ENCODE results near the gene ITPKA. TPM values are rescaled to one million over a fixed set of nuclear protein-coding genes. Genes with fewer than 3 reads are reported as not detected.
A peak's percentile ranks its signal among the peaks of the same experiment; 100 is the strongest.

ITPKA gene
- total RNA-seq, 1 donor from 2014 or later, result 3.8 TPM

DNA sequence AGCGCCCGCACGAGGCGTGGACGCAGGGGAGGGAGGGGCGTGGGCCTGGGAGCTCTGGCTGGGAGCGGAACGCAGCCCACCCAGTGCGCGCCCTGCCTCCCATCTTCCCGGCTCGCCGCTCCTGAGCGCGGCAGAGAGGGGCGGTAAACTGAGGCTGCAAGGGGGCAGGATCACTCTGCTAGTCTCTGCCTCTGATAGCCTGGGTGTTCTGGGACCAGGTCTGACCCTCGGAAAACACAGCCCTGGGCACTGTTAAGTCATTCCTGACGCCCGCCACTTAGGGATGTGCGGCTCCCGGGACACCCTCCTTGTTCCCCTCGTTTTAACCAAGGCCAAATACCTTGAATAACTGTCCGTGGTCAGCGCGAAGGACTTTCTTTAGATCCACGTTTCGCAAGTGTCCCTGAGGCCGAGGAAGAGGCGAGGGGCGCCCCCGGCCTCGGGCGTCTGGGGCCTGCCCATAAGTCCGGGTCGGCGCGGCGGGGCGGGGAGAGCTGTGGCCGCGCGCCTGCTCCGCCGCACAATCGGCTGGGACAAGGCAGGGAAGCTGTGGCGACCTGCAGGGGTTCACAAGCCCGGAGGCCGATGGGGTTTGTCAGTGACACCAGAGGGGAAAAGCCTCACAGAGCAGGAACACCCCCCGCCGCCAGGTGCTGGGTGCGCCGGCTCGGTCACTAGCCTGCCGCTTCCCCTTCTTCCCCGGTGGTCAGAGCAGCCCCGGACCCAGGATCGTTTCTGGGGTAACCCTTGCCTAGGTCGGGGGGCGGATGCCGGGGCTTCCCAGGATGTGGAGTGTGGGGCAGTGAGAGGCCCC, 1.5 kb downstream of the ITPKA start:
- Mint-ChIP-seq H3K9me3 (peaks cover 3% of the 10 kb centered on the region), H3K27ac (no peak overlapping the region), H3K4me3 (peak overlapping the region; percentile 68), H3K4me1 (peaks cover 29% of the 10 kb centered on the region), H3K27me3 (peaks cover 46% of the 10 kb centered on the region), H3K36me3 (ENCODE audit: low read depth) (no peaks in the 10 kb centered on the region)
- intact Hi-C loops (cut with micrococcal nuclease), result loop anchor here (5.0 kb wide), 6 partner anchors 73 to 1003 kb away; partner anchors contain the start of genes EHD4 and JMJD7
- DNase-seq, result peak; percentile 80

- H3K4me3 Mint-ChIP-seq, result peak overlapping the region; percentile 68
- H3K36me3 Mint-ChIP-seq (ENCODE audit: low read depth), result no peaks in the 10 kb centered on the region
- peaks cover 52% of the 10 kb centered on the region for H3K27me3 Mint-ChIP-seq
- peaks cover 25% of the 10 kb centered on the region for H3K4me1 Mint-ChIP-seq
- intact Hi-C loops (cut with micrococcal nuclease), result no loop called here
- H3K9me3 Mint-ChIP-seq, result no peaks in the 10 kb centered on the region
- H3K27ac Mint-ChIP-seq, result no peak overlapping the region
- no peak for DNase-seq
Observed at GRCh38 chr15:41495736-41496599, 2.3 kb downstream of the ITPKA start.

DNA sequence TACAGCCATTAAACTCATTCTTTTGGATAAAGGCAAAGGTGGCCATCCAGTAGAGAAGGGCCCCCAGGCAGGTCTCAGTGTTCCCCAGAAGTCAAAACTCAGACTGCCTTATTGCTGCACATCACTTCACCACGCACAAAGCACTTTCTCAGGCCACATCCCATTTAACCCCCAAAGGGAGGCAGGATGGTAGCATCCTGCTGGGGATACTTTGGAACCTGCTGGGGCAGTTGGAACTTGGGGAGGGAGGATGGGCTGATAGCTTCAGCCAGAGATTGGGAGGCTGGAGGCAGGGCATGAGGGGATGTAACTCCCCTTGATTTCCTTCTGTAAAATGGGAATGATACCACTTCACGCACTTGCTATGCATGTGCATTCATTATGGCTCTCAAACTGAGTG, 5.0 kb downstream of the ITPKA start:
- intact Hi-C loops (cut with micrococcal nuclease), result no loop called here
- Mint-ChIP-seq H3K27ac (no peak overlapping the region), H3K4me1 (peaks cover 16% of the 10 kb centered on the region), H3K4me3 (no peak overlapping the region), H3K27me3 (peaks cover 66% of the 10 kb centered on the region), H3K36me3 (ENCODE audit: low read depth) (no peaks in the 10 kb centered on the region), H3K9me3 (no peaks in the 10 kb centered on the region)
- peak; percentile 54 for DNase-seq

DNA sequence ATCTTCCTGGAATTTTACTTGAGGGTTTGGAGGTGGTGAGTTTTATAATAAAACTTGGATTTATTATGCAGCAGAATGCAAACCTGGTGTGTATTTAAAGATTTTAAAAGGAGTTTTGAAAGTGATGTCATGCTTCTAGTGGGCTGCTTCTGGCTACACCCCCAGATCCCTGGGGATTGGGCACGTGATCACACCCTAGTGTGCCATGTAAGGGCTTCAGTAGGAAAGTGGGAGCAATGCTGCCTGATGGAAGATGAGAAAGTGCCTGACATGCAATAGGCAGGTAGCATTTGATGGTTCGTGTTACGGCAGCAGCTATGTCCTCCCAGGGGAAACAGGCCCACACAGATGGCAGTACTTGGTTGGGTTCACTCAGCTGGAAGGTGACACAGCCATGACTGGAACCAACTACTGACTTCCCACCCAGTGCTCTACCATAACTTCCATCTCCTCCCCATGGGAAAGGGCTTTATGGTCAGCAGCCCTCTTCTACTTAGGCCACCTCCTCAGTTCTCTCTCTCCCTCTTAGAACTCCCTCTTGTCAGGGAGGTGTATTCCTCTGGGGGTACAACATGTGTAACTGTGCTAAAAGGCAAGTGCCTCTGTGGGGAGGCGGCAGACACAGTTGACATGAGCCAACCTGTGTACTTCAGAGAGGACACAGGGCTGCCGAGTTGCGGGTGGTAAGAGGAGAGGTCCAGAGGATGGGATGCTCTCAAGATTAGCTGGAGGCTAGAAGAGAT, 5.6 kb downstream of the ITPKA start:
- intact Hi-C loops (cut with micrococcal nuclease), result no loop called here
- peaks cover 16% of the 10 kb centered on the region for H3K4me1 Mint-ChIP-seq
- H3K27ac Mint-ChIP-seq, result no peak overlapping the region
- no peaks in the 10 kb centered on the region for H3K36me3 Mint-ChIP-seq (ENCODE audit: low read depth)
- H3K4me3 Mint-ChIP-seq, result no peak overlapping the region
- DNase-seq, result peak; percentile 56
- peaks cover 68% of the 10 kb centered on the region for H3K27me3 Mint-ChIP-seq
- H3K9me3 Mint-ChIP-seq, result no peaks in the 10 kb centered on the region

- Mint-ChIP-seq H3K27me3 (peaks cover 76% of the 10 kb centered on the region), H3K4me1 (peaks cover 15% of the 10 kb centered on the region), H3K27ac (no peak overlapping the region), H3K9me3 (no peaks in the 10 kb centered on the region), H3K4me3 (peak overlapping the region; percentile 76), H3K36me3 (ENCODE audit: low read depth) (no peaks in the 10 kb centered on the region)
- DNase-seq, result peak; percentile 83
- intact Hi-C loops (cut with micrococcal nuclease), result loop anchor here (5.0 kb wide), 1 partner anchor 34 kb away; no protein-coding TSS in a partner anchor
Observed at GRCh38 chr15:41501191-41501917, 7.7 kb downstream of the ITPKA start.

GRCh38 chr15:41501931-41502794, 8.5 kb downstream of the ITPKA start:
- no peak overlapping the region for H3K27ac Mint-ChIP-seq
- peaks cover 11% of the 10 kb centered on the region for H3K4me1 Mint-ChIP-seq
- intact Hi-C loops (cut with micrococcal nuclease), result loop anchor here (1.0 to 5.0 kb wide), 3 partner anchors 9 to 35 kb away; partner anchors contain the start of genes ITPKA and LTK
- peak overlapping the region; percentile 76 for H3K4me3 Mint-ChIP-seq
- peaks cover 71% of the 10 kb centered on the region for H3K27me3 Mint-ChIP-seq
- no peaks in the 10 kb centered on the region for H3K9me3 Mint-ChIP-seq
- DNase-seq, result peak; percentile 76
- no peaks in the 10 kb centered on the region for H3K36me3 Mint-ChIP-seq (ENCODE audit: low read depth)

- Mint-ChIP-seq H3K36me3 (ENCODE audit: low read depth) (no peaks in the 10 kb centered on the region), H3K4me1 (peaks cover 9% of the 10 kb centered on the region), H3K4me3 (peak overlapping the region; percentile 76), H3K27ac (no peak overlapping the region), H3K9me3 (no peaks in the 10 kb centered on the region), H3K27me3 (peaks cover 70% of the 10 kb centered on the region)
- DNase-seq, result no peak
- intact Hi-C loops (cut with micrococcal nuclease), result loop anchor here (1.0 to 5.0 kb wide), 3 partner anchors 10 to 36 kb away; partner anchors contain the start of genes ITPKA and LTK
Observed at GRCh38 chr15:41502795-41503668, 9.4 kb downstream of the ITPKA start.

DNA sequence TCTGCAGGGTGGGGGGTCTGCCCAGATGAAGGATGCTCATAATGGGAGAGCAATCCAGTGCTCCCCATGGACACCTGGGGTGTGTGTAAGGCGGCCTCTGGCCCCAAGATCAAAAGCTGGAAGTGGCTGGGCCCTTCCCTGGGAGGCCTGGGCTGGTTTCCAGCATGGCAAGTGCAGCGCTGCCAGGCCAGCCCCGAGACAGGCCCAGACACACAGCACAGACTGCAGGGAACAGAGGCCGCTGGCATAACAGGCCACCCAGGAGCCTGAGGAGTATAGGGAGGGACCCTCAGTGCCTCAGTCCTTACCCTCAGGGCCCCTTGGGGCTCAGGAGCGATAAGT, 10.0 kb downstream of the ITPKA start:
- H3K36me3 Mint-ChIP-seq (ENCODE audit: low read depth), result no peaks in the 10 kb centered on the region
- H3K27ac Mint-ChIP-seq, result no peak overlapping the region
- H3K27me3 Mint-ChIP-seq, result peaks cover 67% of the 10 kb centered on the region
- peak overlapping the region; percentile 29 for H3K4me3 Mint-ChIP-seq
- H3K9me3 Mint-ChIP-seq, result no peaks in the 10 kb centered on the region
- intact Hi-C loops (cut with micrococcal nuclease), result loop anchor here (5.0 kb wide), 1 partner anchor 36 kb away; no protein-coding TSS in a partner anchor
- no peak for DNase-seq
- peaks cover 9% of the 10 kb centered on the region for H3K4me1 Mint-ChIP-seq

- no peak for DNase-seq
- Mint-ChIP-seq H3K4me3 (no peak overlapping the region), H3K27me3 (peaks cover 64% of the 10 kb centered on the region), H3K4me1 (peaks cover 9% of the 10 kb centered on the region), H3K9me3 (no peaks in the 10 kb centered on the region), H3K36me3 (ENCODE audit: low read depth) (no peaks in the 10 kb centered on the region), H3K27ac (no peak overlapping the region)
- intact Hi-C loops (cut with micrococcal nuclease), result loop anchor here (5.0 kb wide), 1 partner anchor 38 kb away; no protein-coding TSS in a partner anchor
Observed at GRCh38 chr15:41504751-41505492, 11.2 kb downstream of the ITPKA start.

DNA sequence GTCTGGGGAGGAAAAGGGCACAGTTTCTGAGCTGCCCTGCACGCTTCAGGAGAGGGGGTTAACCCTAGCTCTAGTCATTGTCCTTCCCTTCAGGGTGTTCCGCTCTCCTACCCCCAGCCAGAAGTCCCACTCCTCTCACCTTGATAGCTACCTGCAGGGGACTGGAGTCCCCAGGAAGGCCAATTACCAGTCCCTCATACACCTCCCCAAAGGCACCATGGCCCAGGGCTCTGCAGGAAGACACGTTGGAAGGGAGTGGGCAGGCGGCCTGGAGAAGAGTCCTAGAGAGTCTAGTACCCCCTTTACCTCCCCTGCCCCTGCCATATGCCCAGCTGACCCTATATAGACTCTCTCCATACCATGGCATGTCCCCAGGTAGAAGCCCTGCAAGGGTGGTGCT, 12.1 kb downstream of the ITPKA start:
- peaks cover 66% of the 10 kb centered on the region for H3K27me3 Mint-ChIP-seq
- no peak for DNase-seq
- intact Hi-C loops (cut with micrococcal nuclease), result no loop called here
- H3K9me3 Mint-ChIP-seq, result no peaks in the 10 kb centered on the region
- H3K27ac Mint-ChIP-seq, result no peak overlapping the region
- H3K4me1 Mint-ChIP-seq, result peaks cover 9% of the 10 kb centered on the region
- no peak overlapping the region for H3K4me3 Mint-ChIP-seq
- H3K36me3 Mint-ChIP-seq (ENCODE audit: low read depth), result no peaks in the 10 kb centered on the region

DNA sequence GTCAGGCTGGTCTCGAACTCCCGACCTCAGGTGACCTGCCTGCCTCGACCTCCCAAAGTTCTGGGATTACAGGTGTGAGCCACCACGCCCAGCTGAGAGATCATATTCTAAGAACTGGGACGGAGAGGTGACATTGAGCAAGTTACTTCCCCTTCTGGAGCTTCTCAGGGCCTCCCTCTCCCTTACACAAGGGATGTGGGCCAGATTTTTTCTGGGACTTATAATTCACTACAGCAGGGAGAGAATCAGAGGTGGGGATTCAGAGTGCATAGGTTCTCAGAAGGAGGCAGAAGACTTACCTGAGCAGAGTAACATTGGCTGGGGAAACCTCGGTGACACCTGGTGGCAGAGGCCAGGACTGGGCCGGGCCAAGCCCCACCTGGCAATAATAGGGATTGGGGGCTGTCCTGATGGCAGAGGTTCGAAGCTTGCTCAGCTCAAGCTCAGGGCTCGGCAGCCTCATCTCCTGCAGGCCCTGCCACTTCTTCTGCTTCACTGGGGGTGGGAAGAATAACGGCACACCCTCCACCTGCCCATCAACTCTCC, 13.2 kb downstream of the ITPKA start:
- H3K27me3 Mint-ChIP-seq, result peaks cover 61% of the 10 kb centered on the region

More for the DNA sequence above, 13.2 kb downstream of the ITPKA start:
- no peak for DNase-seq
- no peaks in the 10 kb centered on the region for H3K36me3 Mint-ChIP-seq (ENCODE audit: low read depth)
- peaks cover 3% of the 10 kb centered on the region for H3K4me1 Mint-ChIP-seq
- H3K9me3 Mint-ChIP-seq, result no peaks in the 10 kb centered on the region
- no peak overlapping the region for H3K27ac Mint-ChIP-seq
- intact Hi-C loops (cut with micrococcal nuclease), result no loop called here
- no peak overlapping the region for H3K4me3 Mint-ChIP-seq

Data from activated CD4-positive, alpha-beta T cell treated with anti-CD3 and anti-CD28 coated beads, Interleukin-2, amount 10 ng/mL, durations not matched to agents 24 days and 14 days (primary cell).